Mesendoderm (in vitro differentiated cells): ENCODE data around the gene NADSYN1.

Source experiments
- DNase-seq: peaks from one replicate; pipeline ENCODE4 v3.0.0; 2013
- H2AK5ac ChIP-seq: 2 replicates; pipeline ENCODE4 v1.6.1; 2013; ENCODE audit warnings: low read length, inconsistent platforms
- H2BK120ac ChIP-seq: 2 replicates; pipeline ENCODE4 v1.6.1; 2013; ENCODE audit warnings: low read depth, mild to moderate bottlenecking, low read length, moderate library complexity, mixed read lengths
- H2BK15ac ChIP-seq: replicated peaks from 2 replicates; pipeline ENCODE4 v1.6.1; 2013; ENCODE audit warnings: low read depth, mild to moderate bottlenecking, moderate library complexity
- H2BK5ac ChIP-seq: 2 replicates; pipeline ENCODE4 v1.6.1; 2013; ENCODE audit warnings: low read length, inconsistent platforms
- H3K18ac ChIP-seq: 2 replicates; pipeline ENCODE4 v1.6.1; 2013; ENCODE audit warnings: mild to moderate bottlenecking, low read length, mixed read lengths
- H3K23ac ChIP-seq: one replicate; pipeline ENCODE4 v1.6.1; 2013; ENCODE audit warnings: low read length
- H3K27ac ChIP-seq: 2 replicates; pipeline ENCODE4 v1.5.1; 2013; ENCODE audit warnings: low read depth, mild to moderate bottlenecking, inconsistent platforms, low read length, moderate library complexity
- H3K27me3 ChIP-seq: 2 replicates; pipeline ENCODE4 v1.6.1; 2013; ENCODE audit warnings: low read length, control low read depth, mild to moderate bottlenecking, inconsistent platforms; ENCODE audit not compliant: insufficient read depth, poor library complexity
- H3K36me3 ChIP-seq: 2 replicates; pipeline ENCODE4 v1.6.1; 2013; ENCODE audit warnings: low read length, inconsistent platforms; ENCODE audit not compliant: control insufficient read depth, insufficient read depth
- H3K4ac ChIP-seq: one replicate; pipeline ENCODE4 v1.6.1; 2013; ENCODE audit warnings: low read depth, mild to moderate bottlenecking, low read length, moderate library complexity
- H3K4me1 ChIP-seq: 2 replicates; pipeline ENCODE4 v1.6.1; 2013; ENCODE audit warnings: low read depth, low read length, inconsistent platforms; ENCODE audit not compliant: control insufficient read depth
- H3K4me2 ChIP-seq: 2 replicates; pipeline ENCODE4 v1.6.1; 2013; ENCODE audit warnings: low read length
- H3K4me3 ChIP-seq: 2 replicates; pipeline ENCODE4 v1.5.1; 2013; ENCODE audit warnings: mild to moderate bottlenecking, low read length
- H3K56ac ChIP-seq: one replicate; pipeline ENCODE4 v1.6.1; 2013; ENCODE audit warnings: low read length
- H3K79me1 ChIP-seq: 2 replicates; pipeline ENCODE4 v1.6.1; 2013; ENCODE audit warnings: low read length, inconsistent platforms
- H3K79me2 ChIP-seq: 2 replicates; pipeline ENCODE4 v1.6.1; 2013; ENCODE audit warnings: mild to moderate bottlenecking, low read length; ENCODE audit not compliant: control insufficient read depth, insufficient read depth
- H3K9ac ChIP-seq: 2 replicates; pipeline ENCODE4 v1.6.1; 2013; ENCODE audit warnings: low read length, inconsistent platforms
- H4K5ac ChIP-seq: one replicate; pipeline ENCODE4 v1.6.1; 2013; ENCODE audit warnings: low read length
- H4K8ac ChIP-seq: one replicate; pipeline ENCODE4 v1.6.1; 2013; ENCODE audit warnings: low read depth, mild to moderate bottlenecking, control low read depth, low read length, moderate library complexity
- WGBS: extraction: QIAGEN DNeasy Blood & Tissue Kit; methylation state at CpG from one replicate; pipeline ENCODE4 v1.1.7; 2013; ENCODE audit warnings: low lambda C conversion rate, missing lambda C conversion rate; ENCODE audit not compliant: insufficient coverage; ENCODE audit errors: extremely low coverage; 5-methylcytosine and 5-hydroxymethylcytosine counted together

NADSYN1 gene

DNA sequence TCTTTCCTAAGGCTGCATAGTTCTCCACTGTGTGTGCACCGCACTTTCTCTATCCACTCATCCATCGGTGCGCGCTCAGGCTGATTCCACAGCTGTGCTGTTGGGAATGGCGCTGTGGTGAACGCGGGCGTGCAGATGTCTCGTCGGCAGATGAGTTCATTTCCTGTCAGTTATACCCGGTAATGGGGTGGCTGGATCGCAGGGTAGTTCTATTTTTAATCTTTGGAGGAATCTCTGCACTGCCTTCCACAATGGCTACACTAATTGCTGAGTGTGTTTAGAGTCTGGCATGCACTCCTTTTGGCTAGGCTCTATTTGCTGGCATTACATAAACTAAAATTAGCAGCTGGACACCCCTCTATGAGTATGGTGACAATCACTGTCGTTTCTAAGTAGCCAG is 46.1 kb downstream of the NADSYN1 start:
- Histone ChIP-seq H3K4me1 (peaks cover 3% of the 10 kb centered on the region), H3K36me3 (peaks cover 4% of the 10 kb centered on the region), H2BK5ac (no peak overlapping the region), H3K27me3 (no peaks in the 10 kb centered on the region), H2BK120ac (no peak overlapping the region), H3K18ac (no peak overlapping the region), H3K27ac (no peak overlapping the region), H3K4me2 (no peak overlapping the region), H2BK15ac (no peak overlapping the region), H3K23ac (no peak overlapping the region), H4K8ac (no peak overlapping the region), H4K5ac (no peak overlapping the region), H3K9ac (no peak overlapping the region), H3K79me2 (no peaks in the 10 kb centered on the region), H2AK5ac (no peak overlapping the region), H3K4me3 (no peak overlapping the region), H3K79me1 (no peaks in the 10 kb centered on the region), H3K4ac (no peak overlapping the region), H3K56ac (no peak overlapping the region)
- no peak for DNase-seq
- WGBS = no CpG with 5 or more reads among the region's 13 CpGs

DNA sequence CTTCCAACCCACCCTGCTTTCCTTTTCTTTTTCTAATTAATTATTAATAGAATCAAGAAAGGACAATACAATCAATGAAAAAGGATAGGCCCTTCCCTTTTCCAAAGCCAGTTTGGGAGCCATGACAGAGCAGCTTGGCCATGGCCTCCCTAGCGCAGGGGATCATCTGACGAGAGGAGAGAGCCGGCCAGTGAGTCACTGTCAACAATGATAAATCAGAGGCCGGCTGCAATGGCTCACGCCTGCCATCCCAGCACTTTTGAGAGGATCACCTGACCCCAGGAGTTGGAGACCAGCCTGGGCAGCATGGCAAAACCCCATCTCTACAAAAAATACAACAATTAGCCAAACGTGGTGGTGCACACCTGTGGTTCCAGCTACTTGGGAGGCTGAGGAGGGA is 46.5 kb downstream of the NADSYN1 start:
- H3K36me3 ChIP-seq = peaks cover 3% of the 10 kb centered on the region
- H2BK120ac ChIP-seq = no peak overlapping the region
- H4K5ac ChIP-seq = no peak overlapping the region
- H3K56ac ChIP-seq = no peak overlapping the region
- no peaks in the 10 kb centered on the region for H3K27me3 ChIP-seq
- H3K18ac ChIP-seq = no peak overlapping the region
- H3K4me1 ChIP-seq = peaks cover 6% of the 10 kb centered on the region
- no peak overlapping the region for H3K4me2 ChIP-seq
- no peak overlapping the region for H3K4me3 ChIP-seq
- no peak overlapping the region for H3K4ac ChIP-seq
- H3K27ac ChIP-seq = no peak overlapping the region
- no peak overlapping the region for H3K23ac ChIP-seq
- no peaks in the 10 kb centered on the region for H3K79me1 ChIP-seq
- DNase-seq = no peak
- H2BK5ac ChIP-seq = no peak overlapping the region
- no peak overlapping the region for H3K9ac ChIP-seq
- H2BK15ac ChIP-seq = no peak overlapping the region
- no peak overlapping the region for H2AK5ac ChIP-seq
- no peaks in the 10 kb centered on the region for H3K79me2 ChIP-seq
- WGBS = no CpG with 5 or more reads among the region's 6 CpGs
- H4K8ac ChIP-seq = no peak overlapping the region

DNA sequence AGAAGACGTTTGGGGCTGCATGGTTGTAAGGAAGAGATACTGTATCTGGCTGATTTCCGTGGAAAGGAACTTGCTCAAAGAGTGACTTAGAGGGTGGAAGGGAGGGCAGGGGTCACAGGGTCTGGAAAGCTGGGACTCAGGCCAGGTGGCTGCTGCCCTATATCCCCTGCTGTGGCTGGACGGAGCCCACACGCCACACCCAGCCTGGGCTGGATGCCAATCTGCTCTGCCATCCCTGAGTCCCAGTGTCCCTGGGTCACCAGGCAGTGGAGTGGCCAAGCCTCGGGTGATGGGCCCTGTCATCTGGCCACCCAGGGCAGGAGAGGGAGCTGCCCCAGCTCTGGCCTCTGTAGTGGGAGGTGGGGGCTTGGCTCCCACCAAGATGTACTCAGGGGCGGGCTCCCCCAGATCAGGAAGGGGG is 47.6 kb downstream of the NADSYN1 start:
- Histone ChIP-seq H4K8ac (no peak overlapping the region), H2BK15ac (no peak overlapping the region), H3K9ac (no peak overlapping the region), H3K4me3 (no peak overlapping the region), H3K4me1 (peaks cover 9% of the 10 kb centered on the region), H2AK5ac (no peak overlapping the region), H3K27me3 (no peaks in the 10 kb centered on the region), H3K4me2 (no peak overlapping the region), H4K5ac (no peak overlapping the region), H2BK120ac (no peak overlapping the region), H2BK5ac (no peak overlapping the region), H3K56ac (no peak overlapping the region), H3K79me1 (no peaks in the 10 kb centered on the region), H3K18ac (no peak overlapping the region), H3K4ac (no peak overlapping the region), H3K27ac (no peak overlapping the region), H3K36me3 (peaks cover 3% of the 10 kb centered on the region), H3K79me2 (no peaks in the 10 kb centered on the region), H3K23ac (no peak overlapping the region)
- no peak for DNase-seq
- WGBS = no CpG with 5 or more reads among the region's 6 CpGs

DNA sequence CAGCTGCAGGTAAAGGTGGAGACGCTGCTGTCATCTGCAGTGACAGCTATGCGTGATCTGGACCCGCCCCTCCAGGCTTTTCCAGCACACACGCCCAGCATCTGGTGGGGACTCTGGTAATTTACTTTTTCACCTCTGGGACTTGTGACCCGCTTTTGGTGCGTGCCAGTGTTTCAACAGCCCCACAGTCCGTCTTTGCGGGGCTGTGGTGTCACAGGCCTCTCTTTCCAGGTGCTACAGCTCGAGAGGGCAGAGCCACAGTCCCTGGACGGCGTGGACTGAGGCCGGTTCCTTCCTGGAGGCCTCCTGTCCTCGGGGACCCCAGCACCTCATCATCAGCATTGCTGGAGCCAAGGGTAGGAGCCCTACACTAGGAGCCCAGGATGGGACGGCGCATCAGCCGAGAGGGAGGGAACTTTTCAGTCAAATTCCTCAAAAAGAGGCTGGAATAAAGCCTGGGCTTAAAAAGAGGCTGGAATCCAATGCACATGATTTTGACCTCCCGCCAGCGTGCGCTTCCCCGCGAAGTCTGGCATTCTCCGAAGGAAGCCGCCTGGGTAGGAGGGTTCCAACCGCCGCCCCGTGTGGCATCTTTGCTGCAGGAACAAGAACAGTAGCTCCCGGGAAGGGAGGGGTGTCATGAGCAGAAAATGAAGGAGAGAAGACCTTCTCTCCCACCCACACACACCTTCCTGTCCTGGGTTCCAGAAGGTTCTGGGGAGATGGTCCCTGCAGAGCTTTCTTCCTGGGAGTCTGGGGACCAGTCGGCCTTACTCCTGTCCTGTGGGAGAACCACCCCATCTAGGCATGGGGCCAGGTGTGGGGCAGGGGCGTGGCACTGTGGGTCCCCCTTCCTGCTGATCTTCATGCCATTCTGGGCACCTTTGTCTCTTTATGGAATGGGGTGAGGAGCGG is 48.3 kb downstream of the NADSYN1 start:
- Histone ChIP-seq H3K27me3 (no peaks in the 10 kb centered on the region), H3K56ac (no peak overlapping the region), H3K18ac (no peak overlapping the region), H2AK5ac (no peak overlapping the region), H3K9ac (no peak overlapping the region), H3K27ac (no peak overlapping the region), H2BK5ac (no peak overlapping the region), H3K23ac (no peak overlapping the region), H3K4me2 (no peak overlapping the region), H4K5ac (no peak overlapping the region), H3K4me3 (no peak overlapping the region), H2BK15ac (no peak overlapping the region), H2BK120ac (no peak overlapping the region), H3K36me3 (peaks cover 3% of the 10 kb centered on the region), H4K8ac (no peak overlapping the region), H3K79me2 (no peaks in the 10 kb centered on the region), H3K4me1 (peaks cover 11% of the 10 kb centered on the region), H3K4ac (no peak overlapping the region), H3K79me1 (no peaks in the 10 kb centered on the region)
- WGBS = no CpG with 5 or more reads among the region's 30 CpGs
- DNase-seq = no peak

GRCh38 chr11:71502026-71502425 is 49.0 kb downstream of the NADSYN1 start:
- Histone ChIP-seq H2BK15ac (no peak overlapping the region), H2BK120ac (no peak overlapping the region), H3K79me2 (no peaks in the 10 kb centered on the region), H3K56ac (no peak overlapping the region), H3K36me3 (peaks cover 3% of the 10 kb centered on the region), H4K5ac (no peak overlapping the region), H3K79me1 (no peaks in the 10 kb centered on the region), H3K9ac (no peak overlapping the region), H2BK5ac (no peak overlapping the region), H2AK5ac (no peak overlapping the region), H3K27me3 (no peaks in the 10 kb centered on the region), H3K4me3 (no peak overlapping the region), H3K18ac (no peak overlapping the region), H3K27ac (no peak overlapping the region), H3K4me1 (peaks cover 11% of the 10 kb centered on the region), H3K4me2 (no peak overlapping the region), H4K8ac (no peak overlapping the region), H3K4ac (no peak overlapping the region), H3K23ac (no peak overlapping the region)
- DNase-seq = no peak
- WGBS = no CpG with 5 or more reads among the region's 10 CpGs
